Astrocyte of the spinal cord (primary cell): ENCODE data around the gene AOPEP.

ENCODE experiments used
- DNase-seq: peaks from one replicate; pipeline ENCODE4 v3.0.0; 2011; ENCODE audit warnings: low read depth, low spot score
- H3K4me3 ChIP-seq: 2 replicates; pipeline ENCODE4 v1.5.1; 2011; ENCODE audit warnings: low read depth, mild to moderate bottlenecking, low read length, moderate library complexity
- in situ Hi-C: cut with HindIII; loops from 2 replicates; pipeline ENCODE4 v1.10.0; 2017; ENCODE audit warnings: low sequenced_read_pairs
- TF ChIP-seq, protein P1 (sequence below): IDR thresholded peaks from 2 replicates; pipeline ENCODE4 v1.5.1; 2012; ENCODE audit warnings: low read depth, mild to moderate bottlenecking, low read length, inconsistent platforms

AOPEP gene

DNA sequence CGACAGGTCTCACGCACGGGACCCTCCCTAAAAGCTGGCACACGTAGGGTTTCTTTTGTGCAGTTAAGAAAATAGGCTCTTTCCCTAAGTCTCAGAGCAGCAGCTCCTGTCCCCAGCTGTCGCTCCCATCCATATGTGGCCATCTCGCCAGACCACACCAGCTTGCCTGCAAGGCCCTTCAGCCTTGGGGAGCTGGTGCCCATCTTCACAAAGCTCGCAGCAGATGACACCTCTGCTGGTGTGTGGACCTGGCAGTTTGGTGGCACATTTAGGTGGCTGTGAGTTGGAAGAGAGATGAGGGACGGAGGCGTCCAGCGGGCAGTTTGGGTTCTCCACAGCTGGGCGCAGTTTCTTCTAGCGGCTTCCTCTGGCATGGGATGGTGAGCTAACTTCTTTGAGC lies 352.0 kb downstream of the AOPEP start:
- no peak for DNase-seq
- H3K4me3 ChIP-seq = no peak overlapping the region
- TF ChIP-seq, protein P1, sequence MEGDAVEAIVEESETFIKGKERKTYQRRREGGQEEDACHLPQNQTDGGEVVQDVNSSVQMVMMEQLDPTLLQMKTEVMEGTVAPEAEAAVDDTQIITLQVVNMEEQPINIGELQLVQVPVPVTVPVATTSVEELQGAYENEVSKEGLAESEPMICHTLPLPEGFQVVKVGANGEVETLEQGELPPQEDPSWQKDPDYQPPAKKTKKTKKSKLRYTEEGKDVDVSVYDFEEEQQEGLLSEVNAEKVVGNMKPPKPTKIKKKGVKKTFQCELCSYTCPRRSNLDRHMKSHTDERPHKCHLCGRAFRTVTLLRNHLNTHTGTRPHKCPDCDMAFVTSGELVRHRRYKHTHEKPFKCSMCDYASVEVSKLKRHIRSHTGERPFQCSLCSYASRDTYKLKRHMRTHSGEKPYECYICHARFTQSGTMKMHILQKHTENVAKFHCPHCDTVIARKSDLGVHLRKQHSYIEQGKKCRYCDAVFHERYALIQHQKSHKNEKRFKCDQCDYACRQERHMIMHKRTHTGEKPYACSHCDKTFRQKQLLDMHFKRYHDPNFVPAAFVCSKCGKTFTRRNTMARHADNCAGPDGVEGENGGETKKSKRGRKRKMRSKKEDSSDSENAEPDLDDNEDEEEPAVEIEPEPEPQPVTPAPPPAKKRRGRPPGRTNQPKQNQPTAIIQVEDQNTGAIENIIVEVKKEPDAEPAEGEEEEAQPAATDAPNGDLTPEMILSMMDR = no peak
- in situ Hi-C loops = no loop called here

DNA sequence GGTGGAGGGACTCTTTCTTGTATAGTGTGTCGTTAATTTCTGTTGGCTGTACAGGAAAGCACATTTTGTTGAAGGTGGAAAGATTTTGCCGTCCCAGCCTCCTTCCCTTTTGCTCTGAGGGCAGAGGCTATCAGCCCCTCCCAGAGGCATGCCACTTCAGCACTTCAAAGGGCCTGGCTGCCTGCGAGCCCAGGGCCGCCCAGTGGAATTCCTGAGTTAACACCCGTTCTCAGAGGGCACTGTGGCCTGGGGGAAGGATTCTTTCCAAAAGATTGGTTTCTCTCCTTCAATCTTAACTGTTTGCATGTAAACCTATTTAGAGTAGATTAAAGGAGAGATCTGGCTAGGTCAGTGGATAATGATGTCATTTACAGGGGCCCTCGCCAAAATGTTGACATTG lies 352.4 kb downstream of the AOPEP start:
- H3K4me3 ChIP-seq = no peak overlapping the region
- in situ Hi-C loops = no loop called here
- DNase-seq = no peak
- TF ChIP-seq, protein P1 = no peak

DNA sequence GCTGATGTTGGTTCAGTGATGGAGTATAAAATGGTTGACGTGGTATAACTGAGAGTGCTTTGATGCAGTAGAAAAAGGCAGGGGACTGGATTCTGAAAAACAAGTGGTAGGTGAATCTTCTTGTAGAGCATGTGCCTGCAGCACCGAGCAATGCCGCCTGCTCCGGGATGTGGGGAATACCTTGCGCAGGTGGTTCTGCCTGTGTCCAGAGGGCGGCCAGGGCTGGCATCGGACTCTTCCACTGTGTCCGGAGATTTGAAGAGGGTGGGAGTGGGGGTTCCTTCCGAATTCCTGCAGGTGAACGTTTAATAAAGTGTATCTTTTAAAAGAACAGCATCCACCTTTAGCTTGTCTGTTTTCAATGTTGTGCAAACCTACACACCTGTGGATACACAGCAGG lies 353.0 kb downstream of the AOPEP start:
- in situ Hi-C loops = no loop called here
- TF ChIP-seq, protein P1 = no peak
- H3K4me3 ChIP-seq = no peak overlapping the region
- no peak for DNase-seq

DNA sequence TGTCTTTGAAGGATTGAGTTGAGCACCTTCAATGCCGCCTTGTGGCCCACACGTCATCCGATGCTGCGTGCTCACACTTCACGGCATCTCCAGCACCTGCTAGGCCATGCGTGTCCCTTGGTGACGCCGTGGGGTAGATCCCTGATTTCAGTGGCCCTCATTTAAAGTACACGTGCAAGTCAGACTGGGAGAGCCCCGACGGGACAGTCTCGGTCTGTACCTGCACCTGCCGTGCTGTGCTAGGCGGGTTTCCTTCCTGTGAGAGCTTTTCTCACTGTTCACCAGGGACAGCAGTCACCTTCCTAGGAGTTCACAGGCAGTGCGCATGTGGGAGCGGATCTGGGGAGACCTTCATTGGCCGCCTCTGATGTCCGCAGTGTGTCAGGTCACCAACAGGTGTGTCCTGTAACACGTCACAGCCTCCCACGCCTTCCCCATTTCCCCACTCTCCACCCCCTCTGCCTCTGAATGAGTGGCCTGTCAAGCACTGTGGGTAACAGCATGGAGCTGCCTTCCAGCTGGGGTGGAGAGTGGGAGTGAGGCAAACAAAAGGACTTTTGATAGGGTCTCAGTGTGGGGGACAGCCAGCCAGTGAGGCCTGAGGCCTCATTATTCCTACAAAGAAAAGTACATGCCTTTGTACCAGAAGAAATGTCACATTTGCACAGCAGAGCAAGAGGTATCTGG lies 354.6 kb downstream of the AOPEP start:
- DNase-seq = no peak
- H3K4me3 ChIP-seq = no peak overlapping the region
- in situ Hi-C loops = no loop called here
- TF ChIP-seq, protein P1 = no peak

DNA sequence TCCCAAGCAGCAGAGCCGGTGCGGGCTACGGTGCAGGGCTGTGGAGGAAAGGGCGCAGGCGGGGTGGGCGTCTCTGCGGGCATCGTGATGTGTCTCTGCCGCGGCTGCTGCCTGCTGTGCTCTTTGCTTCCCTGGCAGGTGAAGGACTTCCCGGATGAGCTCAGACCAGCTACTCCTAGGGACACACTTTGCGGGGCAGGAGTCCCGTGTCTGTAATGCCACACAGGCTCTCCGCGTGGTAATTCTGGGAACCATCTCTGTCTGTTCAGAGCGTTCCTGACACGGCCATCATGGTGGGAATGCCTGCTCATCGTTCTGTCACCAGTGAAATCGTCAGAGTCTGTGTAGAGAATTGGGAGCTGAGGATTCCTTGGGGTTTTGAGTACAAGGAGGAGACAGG lies 355.5 kb downstream of the AOPEP start:
- no peak for DNase-seq
- no peak overlapping the region for H3K4me3 ChIP-seq
- in situ Hi-C loops = no loop called here
- TF ChIP-seq, protein P1 = no peak

DNA sequence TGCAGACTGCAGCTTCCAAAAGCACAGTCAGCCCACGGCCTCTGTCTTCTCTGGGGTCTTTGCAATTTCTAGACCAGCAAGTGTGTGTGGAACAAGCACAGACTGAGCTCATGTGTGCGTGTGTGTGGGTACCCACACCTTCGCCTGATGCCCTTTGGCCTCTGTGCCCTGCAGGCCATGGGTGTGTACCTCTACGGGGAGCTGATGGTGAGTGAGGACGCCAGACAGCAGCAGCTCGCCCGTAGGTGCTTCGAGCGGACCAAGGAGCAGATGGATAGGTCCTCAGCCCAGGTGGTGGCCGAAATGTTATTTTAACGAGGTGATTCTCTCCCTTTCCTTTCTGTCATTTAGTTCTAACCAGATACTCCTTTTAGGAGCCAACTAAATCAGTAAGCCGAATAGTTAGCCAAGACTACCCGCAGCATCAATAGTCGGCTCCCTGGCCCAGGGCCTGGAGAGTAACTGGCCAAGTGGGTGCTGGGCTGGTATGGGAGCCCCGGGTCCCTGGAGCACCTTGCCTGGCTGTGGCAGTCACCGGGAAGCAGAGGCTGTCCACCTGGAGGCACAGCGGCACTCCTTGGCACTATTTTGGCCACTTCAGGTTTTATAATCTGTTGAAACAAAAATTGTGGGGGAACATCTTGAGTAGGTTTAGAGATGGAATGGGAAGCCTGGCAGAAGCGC lies 356.0 kb downstream of the AOPEP start:
- in situ Hi-C loops = no loop called here
- DNase-seq = no peak
- TF ChIP-seq, protein P1 = no peak
- H3K4me3 ChIP-seq = no peak overlapping the region
